ENCODE results near the gene STX18.
"Not testable (repeated sequence)": the region's sequence is repeated elsewhere in the genome, so short reads cannot be mapped to it uniquely, and the experiment has no call there.

Gene STX18

DNA sequence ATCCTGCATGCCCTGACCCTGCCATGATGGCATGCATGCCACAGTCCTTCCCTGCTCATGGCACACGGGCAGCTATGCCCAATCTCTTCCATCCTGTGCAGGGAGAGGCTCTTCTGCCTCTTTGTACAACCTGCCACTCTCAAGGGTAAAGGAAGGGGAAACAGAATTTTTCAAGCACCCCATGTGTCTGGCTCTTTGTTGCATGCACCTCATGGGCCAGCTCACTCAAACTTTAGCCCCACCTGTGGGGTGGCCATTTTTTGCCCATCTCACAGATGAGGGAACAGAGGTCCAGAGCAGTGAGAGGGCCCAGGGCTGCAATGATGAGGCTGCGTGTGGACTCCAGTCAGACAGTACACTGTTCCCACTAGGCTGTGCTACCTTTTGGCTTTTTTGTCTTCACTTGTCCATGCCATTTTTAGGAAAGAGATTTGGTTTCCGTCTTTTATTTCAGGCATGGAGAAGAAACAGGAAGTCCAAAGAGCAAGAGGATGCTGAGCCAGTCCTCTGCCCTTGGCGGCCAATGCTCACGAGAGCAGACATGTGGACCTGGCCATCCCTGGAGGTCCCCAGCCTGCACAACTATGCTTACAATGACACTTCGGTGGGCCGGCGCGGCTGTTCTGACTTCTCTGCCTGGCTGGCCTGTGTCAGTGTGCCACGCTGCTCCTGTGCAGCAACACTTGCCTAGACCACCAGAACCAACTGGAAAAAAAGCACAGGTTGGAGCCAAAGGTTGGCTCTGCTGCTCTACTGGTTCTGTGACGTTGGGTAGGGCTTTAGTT lies 109.3 kb downstream of the STX18 start:
- no peak for DNase-seq

DNA sequence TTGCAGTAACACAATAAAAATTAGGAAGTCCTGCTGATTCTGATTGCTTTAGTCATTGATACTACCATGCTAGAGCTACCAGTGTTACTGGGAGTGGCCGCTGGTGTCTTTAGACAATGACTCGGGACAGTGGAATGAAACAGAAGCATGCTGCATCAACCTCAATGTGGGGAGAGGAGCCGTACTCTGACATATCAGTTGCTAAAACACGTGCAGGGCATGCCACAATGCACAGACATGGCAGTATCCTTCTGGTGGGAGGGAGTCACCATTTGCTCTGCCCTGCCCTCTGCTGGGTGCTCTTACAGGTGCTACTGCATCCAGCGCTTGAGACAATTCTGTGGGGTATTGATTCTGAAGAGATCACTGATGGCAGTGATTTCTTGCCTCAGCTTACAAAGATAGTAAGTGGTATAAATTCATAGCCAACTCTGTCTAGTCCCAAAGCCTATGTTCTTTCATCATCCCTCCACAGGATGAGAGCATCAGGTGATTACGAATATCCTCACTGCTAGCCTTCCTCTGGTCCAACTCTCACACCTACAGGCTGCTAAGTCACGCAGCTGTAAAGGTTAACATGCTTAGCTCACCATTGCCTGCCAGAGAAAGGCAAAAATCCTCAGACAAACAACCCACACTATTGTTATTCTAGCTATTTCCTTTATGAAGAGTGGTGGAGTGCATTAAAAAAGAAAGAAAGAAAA lies 111.2 kb downstream of the STX18 start:
- DNase-seq = no peak

DNA sequence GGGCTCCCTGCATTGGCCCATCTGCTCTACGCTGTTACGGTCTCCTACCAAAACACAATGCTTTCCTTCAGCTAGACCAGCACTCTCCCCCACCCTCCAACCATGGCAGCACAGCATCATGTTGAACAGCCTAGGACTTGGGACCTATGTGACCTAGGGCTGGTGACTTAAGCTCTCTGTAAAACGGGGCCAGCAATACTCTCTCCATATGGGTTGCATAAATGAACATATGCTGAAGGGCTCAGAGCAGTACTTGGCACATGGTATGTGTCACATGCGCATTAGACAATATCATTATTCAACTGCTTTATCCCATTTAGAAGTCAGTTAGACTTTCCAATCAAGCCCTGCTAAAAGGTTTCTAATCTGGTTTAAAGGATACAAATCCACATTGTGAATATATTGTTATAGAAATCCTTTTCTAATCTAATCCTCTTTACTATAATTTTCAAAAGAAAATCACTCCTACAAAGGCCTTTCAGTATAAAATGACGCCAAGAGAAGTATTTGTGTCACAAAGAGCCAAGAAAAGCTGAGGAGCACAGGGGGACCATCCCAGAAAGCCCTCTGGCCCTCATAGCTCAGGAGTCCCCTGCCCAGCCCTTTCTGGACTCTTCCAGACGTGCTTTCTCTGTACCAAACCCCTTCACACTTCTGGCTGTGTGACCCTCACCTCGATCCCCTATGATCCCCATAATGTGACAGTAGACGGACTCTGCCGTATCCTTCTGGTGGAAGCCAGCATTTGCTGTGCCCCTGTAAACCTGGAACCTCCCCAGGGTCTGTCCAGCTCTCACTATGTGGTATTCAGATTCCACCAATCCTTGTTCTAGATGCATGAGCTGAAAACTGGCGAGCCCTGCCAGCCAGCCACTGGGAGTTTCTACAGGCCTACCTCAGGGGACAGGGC lies 112.6 kb downstream of the STX18 start:
- DNase-seq = no peak

DNA sequence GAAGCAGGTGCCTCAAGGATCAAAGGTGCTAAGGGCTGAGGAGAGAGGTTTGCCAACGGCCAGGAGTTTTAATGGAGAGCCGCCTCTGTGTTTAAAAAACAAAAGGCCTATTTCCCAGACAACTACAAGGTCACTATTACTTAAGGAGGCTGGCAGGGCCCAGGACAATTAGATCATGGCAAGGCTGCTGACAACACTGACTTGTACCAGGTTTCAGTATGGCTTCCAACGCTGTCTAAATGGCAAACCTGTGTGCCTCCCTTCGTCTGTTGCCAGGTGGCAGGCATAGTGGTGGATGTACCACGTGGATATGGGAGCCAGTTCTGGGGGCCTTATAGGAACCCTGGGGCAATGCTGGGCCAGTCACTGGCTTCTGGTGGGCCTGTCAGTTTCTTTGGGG lies 114.0 kb downstream of the STX18 start:
- DNase-seq = no peak

DNA sequence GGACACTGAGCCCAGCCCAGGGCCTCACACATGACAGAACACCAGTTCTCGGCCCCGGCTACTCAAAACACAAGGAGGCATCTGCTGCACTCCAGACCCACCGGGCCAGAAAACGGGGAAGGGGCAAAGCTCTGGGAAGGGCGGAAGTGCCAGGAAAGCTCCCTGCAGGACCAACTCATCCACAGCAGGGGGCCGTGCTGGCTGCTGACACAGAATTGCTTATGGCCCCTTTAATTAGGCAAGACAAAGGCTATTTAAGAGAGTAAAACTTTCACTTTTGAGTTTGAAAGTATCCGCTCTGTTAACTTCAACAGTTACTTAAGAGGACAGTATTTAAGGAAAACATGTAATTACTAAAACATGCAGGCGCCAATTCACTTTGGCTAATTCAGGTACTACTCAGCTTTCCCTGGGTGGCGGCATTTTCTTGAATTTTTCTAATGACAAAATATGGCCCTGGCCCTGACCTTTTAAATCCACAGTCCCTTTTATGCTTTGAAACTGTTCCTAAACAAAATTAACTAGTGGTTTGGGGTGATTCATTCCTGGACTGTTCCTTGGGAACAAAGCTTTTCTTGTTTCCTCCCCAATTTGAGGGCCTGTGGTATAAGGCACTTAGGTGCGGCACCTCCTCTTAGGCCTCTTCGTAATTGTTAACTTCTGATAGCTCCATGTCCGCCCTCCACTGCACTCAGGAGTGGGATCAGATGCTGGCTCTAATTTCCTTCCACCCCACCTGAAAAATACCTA lies 114.6 kb downstream of the STX18 start:
- DNase-seq = no peak

DNA sequence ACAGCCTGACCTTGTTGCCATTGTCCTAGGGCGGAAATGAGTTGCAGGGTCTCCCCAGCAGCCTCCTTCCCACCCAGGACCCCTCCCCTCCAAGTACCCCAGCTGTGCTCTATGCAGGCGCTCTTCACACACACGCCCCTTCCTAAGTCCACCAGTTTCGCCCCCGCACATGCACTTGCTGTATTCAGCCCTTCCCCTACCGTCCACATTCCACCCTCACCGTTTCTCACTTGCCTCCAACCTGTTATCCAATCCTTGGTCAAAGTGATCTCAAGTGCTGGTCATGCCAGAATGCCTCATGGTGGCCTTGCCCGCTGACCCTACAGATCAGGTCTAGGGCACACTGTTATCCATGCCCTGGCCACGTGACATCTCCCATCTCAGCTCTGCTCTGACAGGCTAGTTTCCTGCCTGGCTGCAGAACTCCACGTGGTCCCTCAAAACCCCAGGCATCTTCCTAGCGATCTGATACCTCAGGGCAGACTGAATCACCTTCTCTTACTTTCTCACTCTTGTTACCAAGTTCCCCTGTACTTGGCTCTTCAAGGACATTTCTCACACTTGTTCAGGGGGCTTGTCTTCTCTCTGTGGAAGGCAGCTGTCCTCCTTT lies 115.2 kb downstream of the STX18 start:
- no peak for DNase-seq

DNA sequence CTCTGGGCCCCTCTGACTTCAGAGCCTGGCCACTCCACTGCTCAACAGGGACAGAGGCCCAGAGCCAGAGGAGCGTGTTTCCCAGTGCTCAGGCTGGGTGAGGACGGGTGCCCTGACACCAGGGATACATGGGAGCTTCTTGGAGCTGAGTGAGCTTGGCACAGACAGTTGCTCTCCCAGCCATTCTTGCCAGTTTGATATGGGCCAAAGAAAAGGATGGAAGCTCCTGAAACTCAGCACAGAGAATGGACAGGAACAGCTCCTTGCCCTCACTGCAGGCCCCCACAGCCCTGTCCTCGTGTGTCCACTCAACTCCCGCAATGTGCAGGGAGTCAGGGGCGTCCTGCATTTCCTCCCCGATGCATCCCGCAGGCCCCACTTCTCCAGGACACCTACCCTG lies 116.2 kb downstream of the STX18 start:
- DNase-seq = no peak

DNA sequence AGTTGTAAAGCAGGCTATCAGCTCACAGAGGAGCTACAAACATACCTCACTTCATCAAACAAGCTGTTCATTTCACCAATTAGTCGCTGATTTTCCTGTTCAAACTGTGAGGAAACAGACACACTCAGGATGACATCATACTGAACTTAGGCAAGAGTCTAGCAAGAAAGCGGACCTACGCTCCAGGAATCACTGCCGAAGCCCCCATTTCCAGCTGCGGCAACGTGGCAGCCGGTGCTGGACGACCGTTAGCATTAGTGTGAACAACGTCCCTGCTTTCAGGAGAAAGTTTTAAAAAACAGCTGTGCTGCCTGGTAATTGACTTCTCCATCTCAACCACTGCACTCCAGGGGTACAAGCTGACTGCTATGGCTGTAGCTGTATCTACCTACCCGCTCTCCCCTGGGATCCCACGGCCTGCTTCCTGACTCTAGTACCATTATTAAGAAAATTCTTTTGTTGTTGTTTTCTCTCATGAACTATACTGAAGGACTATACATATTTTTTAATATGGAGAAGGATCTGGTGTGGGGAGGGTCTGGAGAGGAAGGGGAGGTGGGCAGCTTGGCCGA lies 116.6 kb downstream of the STX18 start:
- no peak for DNase-seq

DNA sequence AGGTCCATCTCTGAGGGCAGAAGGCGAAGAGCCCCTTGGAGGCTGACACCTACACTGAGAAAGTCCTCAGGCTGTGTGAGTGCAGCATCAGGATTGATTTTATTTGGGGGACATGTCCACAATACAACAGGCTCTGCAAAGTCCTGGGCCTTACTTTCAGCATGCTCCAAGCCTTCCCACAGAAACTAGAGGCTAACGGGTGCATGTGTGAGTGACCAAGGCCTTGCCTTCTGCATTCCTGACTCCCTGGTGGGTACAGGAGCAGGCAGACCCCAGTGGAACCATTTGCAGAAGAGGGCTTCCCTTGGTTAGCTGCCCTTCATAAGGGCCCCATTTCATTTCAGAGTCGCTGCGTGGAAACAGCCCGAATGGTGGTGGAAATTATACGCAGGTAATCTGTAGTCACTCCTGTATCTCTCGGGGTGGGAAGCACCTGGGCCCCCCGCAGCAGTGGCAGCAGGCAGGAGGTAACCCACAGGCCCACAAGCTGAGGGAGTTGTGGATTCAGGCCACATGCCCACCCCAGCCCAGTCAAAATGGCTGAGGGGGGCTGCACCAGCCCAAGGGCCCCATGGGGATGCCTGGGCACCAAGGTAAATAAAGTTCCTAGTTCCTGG lies 117.2 kb downstream of the STX18 start:
- DNase-seq = no peak

DNA sequence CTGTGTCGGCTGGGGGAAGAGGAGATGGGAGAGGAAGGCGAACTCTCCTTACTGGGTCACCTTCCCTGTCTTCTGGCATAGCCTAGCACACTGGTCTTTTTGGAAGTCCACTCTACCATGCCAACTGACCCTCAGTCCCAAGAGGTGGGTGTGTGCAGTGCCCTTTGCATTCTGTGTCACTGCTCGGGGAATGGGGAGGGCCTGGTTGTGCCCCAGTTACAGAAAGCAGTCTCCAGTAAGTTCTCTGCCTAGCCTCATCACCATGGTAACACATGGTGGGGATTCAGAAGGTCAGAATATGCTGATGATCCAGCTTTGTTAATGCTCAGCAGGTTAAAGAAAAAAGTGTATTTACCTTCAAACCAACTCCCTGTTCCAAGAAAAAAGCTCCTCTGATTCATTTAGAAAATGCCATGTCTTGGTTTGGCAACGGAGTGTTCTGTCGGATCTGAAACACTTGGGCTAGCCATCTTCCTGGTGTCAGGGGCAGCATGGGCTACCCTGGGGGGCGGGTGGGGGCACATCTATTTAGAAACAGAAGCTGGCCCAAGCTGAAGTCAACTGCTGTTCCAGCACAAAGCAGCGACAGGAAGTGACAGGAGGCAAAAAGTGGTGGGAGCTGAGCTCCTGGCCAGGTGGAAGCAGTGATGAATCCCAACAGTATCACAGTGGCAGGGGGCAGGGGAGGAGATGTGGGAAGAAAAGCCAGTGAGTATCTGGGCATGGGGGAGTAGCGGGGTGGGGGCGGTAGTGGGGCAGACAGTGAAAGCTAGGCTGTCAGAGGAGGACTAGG lies 117.9 kb downstream of the STX18 start:
- no peak for DNase-seq

DNA sequence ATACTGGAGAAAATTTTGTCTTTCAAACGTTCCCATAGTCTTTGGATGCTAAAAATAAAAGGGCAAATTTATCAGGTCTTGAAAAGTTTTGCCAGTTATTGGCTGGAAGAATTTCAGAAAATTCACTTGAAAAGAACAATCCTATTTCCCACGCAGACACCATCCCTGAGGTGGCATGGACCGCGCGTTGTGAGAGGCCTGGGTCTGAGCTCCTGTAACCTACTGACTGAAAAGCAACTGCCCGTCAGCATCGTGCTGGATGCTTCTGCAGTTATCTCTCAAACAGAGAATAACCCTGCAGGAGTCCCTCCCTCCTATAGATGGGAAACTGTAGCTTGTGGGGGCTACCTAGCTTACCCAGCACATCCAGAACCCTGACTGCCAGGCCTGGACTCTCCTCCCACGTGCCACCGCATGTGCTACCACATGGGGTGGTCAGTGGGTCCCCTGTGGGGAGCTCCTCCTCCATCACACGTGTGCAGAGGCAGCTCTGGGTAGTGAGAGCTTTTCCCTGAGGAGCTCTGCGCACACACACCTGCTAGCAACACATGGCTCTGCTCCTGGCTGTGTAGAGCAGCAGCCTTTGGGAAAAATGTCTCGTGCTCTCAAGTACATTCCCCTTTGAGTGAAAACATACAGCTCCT lies 118.9 kb downstream of the STX18 start:
- no peak for DNase-seq

DNA sequence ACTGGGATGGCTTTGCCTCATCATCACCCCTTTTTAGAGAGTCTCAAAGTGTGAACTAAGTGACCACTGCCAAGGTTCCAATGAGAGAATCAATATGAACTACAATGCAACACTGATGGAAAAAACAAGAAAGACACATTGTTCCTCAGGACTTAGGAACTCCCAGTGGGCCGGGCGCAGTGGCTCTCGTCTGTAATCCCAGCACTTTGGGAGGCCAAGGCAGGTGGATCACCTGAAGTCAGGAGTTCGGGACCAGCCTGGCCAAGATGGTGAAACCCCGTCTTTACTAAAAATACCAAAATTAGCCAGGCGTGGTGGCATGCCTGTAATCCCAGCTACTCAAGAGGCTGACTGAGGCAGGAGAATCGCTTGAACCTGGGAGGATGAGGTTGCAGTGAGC lies 119.7 kb downstream of the STX18 start:
- not testable (repeated sequence) for DNase-seq

DNA sequence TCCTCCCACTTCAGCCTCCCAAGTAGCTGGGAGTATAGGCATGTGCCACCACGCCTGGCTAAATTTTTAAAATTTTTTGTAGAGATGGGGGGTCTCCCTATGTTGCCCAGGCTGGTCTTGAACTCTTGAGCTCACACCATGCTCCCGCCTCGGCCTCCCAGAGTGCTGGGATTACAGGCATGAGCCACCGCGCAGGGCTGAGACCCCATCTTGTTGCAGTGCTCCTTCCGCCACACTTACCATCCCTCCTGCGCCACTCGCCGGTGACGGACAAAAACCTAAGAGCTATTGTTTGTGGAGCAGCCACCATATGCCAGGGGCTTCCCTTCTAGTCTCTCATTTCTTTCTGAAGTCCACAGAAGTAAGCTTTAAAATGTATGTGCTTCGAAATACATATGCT lies 120.5 kb downstream of the STX18 start:
- no peak for DNase-seq

DNA sequence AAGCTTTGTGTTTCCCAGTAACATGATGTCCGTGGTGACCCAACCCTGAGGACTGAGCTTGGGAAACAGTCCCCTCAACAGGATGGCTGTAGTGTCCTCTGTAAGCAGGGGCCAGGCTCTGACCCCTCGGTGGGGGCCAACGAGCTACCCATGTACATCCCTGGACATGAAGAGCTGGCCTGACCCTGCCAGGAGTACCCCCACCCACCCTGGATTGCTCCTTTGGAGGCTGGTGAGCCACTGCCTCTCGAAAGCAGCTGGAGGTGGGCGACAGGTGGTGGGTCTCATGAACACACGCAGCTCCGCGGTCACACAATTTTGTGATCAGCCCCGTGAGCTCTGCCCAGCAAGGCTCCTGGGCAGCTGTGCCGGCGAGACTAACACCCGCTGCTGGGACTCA lies 121.4 kb downstream of the STX18 start:
- DNase-seq = no peak

DNA sequence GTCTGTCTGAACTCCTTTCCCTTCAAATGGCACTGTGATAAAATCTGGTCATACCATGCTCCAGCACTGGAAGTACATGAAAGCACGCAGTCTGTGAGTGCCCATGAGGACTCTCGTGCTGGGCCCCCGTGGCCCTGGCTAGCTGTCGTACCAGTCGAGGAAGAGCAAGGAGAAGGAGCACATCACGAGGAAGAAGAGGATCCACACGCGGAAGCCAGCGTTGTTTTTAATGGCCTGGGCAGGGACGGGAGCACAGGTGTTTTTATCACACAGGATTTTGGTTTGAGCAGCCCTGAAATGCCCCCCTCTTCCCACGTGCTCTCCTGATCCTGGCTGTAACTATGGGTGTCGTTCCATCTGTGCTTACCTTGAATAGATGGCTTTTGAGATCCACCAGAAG lies 122.0 kb downstream of the STX18 start:
- DNase-seq = no peak

DNA sequence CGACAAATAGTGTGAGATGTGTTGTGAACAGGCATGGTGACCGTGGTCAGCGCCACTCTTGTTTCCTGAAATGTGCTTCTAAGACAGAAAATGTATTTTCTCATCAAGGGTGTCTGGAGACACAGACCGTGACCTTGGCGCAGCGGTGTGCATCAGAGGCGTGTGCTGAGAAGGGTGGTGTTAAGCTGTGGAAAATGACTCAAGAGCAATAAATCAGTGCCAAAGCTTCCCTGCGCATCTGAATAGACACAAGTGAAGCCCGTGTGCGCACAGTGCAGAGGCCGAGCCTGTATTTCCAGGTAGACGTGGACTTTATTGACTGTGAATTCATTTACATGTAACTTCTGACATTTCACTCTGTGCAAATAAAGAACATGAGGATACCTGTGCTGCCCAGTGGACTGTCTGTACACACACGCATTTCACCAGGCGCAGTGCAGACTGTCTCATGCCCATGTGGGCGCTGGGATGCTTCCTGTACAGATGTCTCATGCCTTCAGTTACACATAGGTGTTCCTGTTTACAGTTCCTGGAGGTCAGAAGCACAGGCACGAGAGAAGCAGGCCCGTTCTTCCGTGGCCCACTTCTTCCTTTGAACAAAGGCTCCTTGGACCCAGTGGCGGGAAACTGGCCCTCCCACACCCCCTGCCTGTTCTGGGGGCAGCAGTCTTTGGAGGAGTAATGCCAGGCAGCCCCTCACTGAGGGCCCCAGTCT lies 123.0 kb downstream of the STX18 start:
- no peak for DNase-seq

DNA sequence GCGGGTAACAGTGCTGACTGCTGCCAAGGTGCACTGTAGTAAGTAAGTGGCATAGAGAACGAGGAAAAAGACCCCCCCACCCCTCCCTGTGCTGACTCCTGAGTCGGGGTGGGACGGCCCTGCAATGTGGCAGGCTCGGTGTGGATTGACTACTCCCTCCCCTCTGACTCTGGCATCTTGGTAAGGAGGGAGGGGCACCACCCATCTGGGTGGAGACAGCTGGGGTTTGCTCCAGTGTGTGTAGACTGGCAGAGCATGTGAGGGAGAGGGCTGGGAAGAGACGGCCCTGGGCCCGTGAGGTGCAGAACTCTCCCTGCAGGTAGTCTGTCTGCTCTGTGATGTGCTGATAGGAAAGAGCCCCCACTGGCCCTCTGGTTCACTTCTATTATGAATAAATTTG lies 124.0 kb downstream of the STX18 start:
- DNase-seq = no peak

DNA sequence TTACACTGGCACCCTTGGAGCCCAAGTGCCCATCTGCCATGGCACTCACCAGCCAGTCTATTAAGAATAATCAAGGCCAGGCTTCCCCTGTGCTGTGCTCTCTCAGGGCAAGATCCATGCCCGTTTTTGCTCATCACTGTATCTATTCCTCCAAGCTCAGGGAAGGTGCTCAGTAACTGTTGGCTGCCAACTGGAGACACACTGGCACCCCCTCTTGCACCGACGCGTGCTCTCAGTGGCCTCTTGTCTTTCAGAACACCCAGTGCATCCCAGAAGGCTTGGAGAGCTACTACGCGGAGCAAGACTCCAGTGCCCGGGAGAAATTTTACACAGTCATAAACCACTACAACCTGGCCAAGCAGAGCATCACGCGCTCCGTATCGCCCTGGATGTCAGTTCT lies 124.9 kb downstream of the STX18 start:
- DNase-seq = no peak

Data from NCI-H1417 treated with DMSO at 0.1 percent for 48 hours (cell line).